ENCODE results near the gene SLC25A26.

Gene SLC25A26

GRCh38 chr3:66403323-66403990 is 182.7 kb downstream of the SLC25A26 start:
- no peak overlapping the region for H3K27ac ChIP-seq
- TF ChIP-seq ZFX (IDR thresholded peaks at IDR 0.05) (no peak), CTCF (conservative IDR thresholded peaks at IDR 0.05) (no peak)

GRCh38 chr3:66404197-66404596 is 183.4 kb downstream of the SLC25A26 start:
- H3K27ac ChIP-seq = no peak overlapping the region
- TF ChIP-seq ZFX (IDR thresholded peaks at IDR 0.05) (no peak), CTCF (conservative IDR thresholded peaks at IDR 0.05) (no peak)

GRCh38 chr3:66404903-66405700 is 184.3 kb downstream of the SLC25A26 start:
- TF ChIP-seq ZFX (IDR thresholded peaks at IDR 0.05) (no peak), CTCF (conservative IDR thresholded peaks at IDR 0.05) (no peak)
- H3K27ac ChIP-seq = no peak overlapping the region

- no peak overlapping the region for H3K27ac ChIP-seq
- TF ChIP-seq ZFX (IDR thresholded peaks at IDR 0.05) (no peak), CTCF (conservative IDR thresholded peaks at IDR 0.05) (no peak)
Measured at GRCh38 chr3:66405701-66406091, 184.9 kb downstream of the SLC25A26 start.

GRCh38 chr3:66406163-66406562 is 185.4 kb downstream of the SLC25A26 start:
- no peak overlapping the region for H3K27ac ChIP-seq
- no peak for TF ChIP-seq ZFX (IDR thresholded peaks at IDR 0.05)
- TF ChIP-seq CTCF (conservative IDR thresholded peaks at IDR 0.05) = no peak

- TF ChIP-seq CTCF (conservative IDR thresholded peaks at IDR 0.05) (no peak), ZFX (IDR thresholded peaks at IDR 0.05) (no peak)
- H3K27ac ChIP-seq = no peak overlapping the region; the same call in 1 of the 2 replicates
Measured at GRCh38 chr3:66406831-66407610, 186.2 kb downstream of the SLC25A26 start.

Data from C4-2B (cell line).